ENCODE measurements around the gene ECHDC3.
"Not testable (repeated sequence)": the region's sequence is repeated elsewhere in the genome, so short reads cannot be mapped to it uniquely, and the experiment has no call there.

The ECHDC3 gene, protein sequence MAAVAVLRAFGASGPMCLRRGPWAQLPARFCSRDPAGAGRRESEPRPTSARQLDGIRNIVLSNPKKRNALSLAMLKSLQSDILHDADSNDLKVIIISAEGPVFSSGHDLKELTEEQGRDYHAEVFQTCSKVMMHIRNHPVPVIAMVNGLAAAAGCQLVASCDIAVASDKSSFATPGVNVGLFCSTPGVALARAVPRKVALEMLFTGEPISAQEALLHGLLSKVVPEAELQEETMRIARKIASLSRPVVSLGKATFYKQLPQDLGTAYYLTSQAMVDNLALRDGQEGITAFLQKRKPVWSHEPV

DNA sequence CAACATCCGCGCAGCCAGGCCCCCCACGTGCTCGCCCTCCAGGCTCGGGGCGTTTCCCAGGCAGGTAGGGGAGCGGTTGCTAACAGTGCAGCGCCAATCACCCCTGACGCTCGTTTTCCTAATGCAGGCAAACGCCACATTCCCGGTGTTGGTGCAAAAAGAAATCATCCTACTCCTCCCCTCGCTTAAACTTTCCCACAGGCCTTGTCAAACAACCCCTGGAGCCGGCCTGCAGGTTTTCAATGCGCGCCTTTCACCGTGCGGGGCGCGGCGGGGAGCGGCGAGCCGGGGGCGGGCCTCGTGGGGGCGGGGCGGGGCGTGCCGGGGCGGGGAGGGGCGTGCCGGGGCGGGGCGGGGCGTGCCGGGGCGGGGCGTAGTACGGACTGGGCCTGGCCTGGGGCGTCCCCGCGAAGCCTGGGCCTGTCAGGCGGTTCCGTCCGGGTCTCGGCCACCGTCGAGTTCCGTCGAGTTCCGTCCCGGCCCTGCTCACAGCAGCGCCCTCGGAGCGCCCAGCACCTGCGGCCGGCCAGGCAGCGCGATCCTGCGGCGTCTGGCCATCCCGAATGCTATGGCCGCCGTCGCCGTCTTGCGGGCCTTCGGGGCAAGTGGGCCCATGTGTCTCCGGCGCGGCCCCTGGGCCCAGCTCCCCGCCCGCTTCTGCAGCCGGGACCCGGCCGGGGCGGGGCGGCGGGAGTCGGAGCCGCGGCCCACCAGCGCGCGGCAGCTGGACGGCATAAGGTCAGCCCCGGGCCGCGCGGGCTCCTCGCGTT lies at the start of gene ECHDC3:
ECHDC3 (plus strand) TSS at position 374 of the 770 bp plus-strand sequence; CDS start at position 569, 195 bp downstream.
- peak; percentile 37 for DNase-seq (ENCODE audit: low read depth)

DNA sequence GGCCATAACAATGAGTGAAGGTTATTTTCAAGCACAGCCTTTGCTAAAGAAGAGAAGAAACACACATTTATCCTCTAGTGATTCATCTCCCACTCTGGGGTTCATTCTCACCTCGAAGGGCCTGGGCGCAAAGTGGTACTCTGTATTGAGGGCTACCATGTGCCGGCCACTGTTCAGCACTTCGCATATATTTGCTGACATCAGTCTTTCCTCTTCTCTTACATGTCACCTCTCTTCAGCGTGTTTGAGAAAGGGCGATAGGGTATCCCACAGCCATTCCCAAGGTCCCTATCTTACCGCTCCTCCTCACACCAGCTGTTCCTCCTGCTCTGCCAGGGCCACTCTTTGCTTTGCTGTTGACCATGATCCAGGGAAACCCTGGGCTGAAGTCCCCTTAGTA lies 48.8 kb upstream of the ECHDC3 start:
- no peak for DNase-seq (ENCODE audit: low read depth)

DNA sequence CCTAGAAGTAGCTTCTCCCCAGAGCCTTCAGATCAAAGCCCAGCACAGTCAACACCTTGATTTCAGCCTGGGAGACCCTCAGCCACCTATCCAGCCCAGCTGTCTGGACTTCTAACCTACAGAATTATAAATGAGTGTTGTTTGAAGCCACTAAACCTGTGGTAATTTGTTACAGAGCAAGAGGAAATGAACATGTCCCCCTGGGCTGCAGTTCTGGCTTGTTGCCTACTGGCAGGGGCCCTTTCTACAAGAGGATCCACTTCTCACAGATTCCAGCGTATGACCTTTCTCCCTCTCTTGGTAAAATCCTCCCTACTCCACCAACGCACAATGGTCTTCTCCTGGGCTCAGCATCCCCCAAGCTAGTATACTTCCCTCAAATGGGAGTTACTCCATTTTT lies 46.4 kb upstream of the ECHDC3 start:
- DNase-seq (ENCODE audit: low read depth): no peak

DNA sequence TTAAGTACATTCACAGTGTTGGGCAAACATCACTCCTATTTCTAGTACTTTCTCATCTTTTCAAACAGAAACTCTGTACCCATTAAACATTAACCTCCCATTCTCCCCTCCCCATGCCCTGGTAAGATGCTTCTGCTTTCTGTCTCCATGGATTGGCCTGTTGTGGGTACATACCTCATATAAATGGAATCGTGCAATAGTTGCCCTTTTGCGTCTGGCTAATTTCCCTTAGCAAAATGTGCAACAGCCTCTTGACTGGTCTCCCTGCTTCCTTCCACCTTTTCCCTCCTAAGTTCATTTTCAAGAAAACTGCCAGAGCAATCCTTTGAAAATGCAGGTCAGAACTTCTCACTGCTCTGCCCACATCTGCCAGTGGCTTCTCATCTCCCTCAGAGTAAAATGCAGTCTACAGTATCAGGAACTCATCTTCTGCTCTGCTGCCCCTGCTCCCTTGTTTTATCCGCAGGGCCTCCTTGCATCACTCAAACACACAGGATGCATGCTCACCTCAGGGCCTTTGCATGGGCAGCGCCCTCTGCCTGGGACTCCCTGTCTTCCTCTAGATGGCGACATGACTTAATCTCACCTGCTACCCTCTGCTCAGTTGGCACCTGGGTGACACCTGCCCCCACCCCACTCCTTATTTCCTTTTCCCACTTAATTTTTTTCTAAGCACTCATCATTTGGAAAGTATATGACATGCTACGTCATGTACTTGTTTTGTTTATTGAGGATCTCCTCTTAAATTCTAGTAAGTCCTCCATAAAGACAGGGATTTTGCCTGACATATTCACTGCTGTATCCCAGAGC lies 44.3 kb upstream of the ECHDC3 start:
- DNase-seq (ENCODE audit: low read depth): no peak

DNA sequence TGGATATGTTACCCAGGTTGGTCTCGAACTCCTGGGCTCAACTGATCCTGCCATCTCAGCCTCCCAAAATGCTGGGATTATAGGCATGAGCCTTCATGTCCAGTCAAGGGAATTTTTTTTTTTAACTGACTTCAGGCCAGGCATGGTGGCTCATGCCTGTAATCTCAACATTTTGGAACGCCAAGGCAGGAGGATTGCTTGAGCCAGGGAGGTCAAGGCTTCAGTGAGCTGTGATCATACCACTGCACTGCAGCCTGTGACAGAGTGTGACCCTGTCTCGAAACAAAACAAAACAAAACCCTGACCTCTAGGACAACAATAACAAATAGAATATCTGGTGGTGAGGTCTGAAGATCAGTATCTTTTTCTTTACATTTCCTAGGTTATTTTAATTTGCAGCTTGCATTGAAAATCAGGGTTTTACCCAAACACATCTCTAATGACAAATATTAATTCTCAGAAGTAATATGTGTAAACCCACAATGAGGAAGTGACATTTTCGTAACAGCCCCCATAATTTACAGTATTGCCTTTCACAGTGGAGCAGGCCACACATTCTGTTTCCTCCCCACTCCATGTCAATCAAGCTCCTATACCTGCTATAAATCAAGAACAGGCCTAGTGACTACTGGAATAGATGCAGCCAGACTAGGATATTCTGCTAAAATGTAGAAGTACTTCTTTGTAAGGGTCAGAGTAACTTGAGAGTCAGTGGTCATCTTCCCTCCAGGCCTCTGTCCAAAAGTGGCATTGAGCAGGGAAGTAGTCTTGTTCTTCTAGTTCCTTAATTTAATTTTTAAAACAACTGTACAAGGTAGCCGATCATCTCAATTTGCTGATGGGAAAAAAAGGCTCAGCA lies 43.3 kb upstream of the ECHDC3 start:
- no peak for DNase-seq (ENCODE audit: low read depth)

DNA sequence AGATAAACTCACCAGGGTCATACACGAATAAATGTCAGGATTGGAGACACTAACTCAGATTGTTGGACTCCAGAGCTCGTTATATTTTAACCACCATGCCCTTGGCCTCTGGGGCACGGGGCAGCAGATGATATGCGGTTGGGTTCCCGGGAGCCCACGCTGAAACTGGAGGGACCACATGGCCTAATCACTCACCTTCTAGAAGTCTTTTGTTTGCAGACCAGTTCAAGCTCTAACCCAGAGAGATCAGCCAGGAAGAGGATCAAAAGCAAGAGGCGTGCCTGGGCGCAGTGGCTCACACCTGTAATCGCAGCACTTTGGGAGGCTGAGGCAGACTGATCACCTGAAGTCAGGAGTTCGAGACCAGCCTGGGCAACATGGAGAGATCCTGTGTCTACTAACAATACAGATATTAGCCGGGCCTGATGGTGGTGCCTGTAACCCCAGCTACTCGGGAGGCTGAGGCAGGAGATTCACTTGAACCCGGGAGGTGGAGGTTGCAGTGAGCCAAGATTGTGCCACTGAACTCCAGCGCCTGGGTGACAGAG lies 42.6 kb upstream of the ECHDC3 start:
- DNase-seq (ENCODE audit: low read depth): no peak

DNA sequence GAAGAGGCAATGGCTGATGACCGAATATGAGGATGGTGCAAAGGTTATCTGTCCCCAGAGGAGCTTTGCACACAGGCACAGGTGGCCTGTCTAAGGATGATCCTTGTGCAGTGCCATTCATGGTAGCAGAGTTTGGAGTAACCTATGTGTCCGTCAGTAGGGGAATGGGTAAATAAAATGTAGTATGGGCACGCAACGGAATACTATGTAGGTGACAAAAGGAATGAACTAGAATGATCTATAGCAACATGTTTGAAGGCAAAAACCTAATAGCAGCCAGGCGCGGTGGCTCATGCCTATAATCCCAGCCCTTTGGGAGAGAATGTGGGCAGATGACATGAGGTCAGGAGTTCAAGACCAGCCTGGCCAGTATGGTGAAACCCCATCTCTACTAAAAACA lies 41.6 kb upstream of the ECHDC3 start:
- DNase-seq (ENCODE audit: low read depth): no peak

DNA sequence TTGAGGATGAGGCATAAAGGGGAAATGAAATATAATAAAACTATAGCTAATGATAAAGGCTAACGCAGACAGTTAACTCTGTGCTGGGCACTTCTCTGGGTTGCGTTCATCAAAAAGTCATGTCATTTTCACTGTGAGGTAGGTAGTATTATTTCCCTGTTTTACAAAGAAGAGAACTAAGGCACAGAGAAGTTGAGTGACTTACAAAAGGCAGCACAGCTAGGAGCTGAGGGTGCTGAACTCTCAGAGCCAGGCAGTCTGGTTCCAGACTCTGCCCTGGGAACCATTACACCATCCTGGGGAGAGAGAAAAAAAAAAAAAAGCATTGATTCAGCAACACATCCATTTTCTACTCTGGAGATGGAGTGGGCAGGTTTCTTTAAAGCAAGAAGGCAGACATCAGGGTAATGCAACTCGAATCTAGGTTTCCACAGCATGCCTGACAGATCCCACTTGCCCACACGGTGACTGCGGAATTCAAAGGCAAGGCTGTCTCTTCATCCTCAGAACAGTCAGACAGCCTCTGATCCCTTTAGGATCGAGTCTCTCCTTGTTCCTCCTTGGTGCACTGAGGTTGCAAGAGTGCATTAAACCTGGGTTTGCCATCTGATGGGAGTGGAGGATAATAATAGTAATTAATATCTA lies 40.6 kb upstream of the ECHDC3 start:
- no peak for DNase-seq (ENCODE audit: low read depth)

DNA sequence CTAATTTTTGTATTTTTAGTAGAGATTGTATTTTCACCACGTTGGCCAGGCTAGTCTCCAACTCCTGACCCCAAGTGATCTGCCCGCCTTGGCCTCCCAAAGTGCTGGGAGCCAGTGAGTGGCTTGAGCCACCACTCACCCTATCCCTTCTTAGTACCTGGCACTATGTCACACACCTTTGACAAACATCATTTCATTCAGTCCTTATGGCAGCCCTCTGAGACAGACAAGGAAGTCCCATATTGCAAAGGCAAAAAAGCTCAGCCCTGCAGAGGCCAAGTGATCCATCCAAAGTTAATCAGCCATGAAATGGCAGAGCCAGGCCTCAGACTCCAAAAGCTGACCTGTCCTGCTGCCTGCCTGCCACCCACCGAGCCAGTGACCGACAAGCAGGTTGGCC lies 39.9 kb upstream of the ECHDC3 start:
- DNase-seq (ENCODE audit: low read depth): no peak

DNA sequence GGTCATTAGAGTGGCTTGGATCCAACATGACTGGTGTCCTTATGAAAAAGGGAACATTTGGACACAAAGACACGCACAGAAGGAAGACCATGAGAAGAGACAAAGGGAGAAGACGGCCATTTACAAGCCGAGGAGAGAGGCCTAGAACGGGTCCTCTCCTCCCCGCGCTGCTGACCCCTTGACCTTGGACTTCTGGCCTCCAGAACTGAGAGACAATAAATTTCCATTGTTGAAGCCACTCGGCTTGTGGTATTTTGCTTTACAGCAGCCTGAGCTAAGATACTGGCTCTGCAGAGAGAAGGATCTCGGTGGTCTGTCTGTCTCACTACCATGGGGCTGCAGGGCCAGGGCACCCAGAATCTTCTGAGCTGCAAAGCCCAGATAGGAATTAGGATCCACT lies 38.1 kb upstream of the ECHDC3 start:
- no peak for DNase-seq (ENCODE audit: low read depth)

DNA sequence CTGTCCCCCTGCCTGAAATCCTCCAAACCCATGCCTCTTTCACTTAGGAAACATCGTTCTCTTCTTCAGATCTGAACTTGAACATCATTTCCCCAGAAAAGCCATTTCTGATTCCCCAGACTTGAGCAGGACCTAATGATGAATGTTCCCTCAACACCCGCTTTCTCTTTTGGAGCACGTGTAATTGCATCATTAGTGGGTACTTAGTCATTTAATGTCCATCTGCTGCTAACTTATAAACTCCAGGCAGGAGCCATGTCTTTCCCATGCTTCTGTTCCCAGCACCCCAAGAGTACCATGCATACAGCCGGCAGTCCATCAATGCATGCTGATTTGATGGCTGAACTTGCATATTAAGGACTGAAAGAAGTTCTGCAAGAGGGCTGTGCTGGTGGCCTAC lies 36.5 kb upstream of the ECHDC3 start:
- no peak for DNase-seq (ENCODE audit: low read depth)

DNA sequence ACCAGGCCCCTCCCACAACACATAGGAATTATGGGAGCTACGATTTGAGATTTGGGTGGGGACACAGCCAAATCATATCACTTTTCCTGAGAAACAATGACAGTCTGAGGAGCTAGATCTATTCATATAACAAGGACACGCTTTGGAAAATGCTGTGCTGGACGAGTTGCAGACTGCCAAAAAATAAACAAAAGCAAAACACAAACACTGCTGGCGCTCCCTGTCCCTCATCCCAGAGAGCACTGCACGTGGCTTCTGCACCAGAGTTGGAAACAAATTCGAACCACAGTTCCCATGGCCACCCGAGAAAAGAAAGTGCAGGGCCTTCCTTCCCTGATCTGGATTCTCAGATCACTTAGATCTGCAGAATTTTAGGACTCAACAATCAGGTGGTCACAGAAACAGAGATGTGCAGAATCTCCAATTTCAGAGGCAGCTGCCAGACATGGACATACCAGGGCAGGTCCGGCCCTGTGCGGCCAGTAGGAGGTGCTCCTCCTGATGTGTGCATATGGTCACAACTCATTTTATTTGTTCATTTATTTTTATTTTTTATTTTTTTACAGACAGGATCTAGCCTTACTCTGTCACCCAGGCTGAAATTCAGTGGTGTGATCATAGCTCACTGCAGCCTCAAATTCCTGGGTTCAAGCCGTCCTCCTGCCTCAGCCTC lies 35.2 kb upstream of the ECHDC3 start:
- DNase-seq (ENCODE audit: low read depth): no peak

DNA sequence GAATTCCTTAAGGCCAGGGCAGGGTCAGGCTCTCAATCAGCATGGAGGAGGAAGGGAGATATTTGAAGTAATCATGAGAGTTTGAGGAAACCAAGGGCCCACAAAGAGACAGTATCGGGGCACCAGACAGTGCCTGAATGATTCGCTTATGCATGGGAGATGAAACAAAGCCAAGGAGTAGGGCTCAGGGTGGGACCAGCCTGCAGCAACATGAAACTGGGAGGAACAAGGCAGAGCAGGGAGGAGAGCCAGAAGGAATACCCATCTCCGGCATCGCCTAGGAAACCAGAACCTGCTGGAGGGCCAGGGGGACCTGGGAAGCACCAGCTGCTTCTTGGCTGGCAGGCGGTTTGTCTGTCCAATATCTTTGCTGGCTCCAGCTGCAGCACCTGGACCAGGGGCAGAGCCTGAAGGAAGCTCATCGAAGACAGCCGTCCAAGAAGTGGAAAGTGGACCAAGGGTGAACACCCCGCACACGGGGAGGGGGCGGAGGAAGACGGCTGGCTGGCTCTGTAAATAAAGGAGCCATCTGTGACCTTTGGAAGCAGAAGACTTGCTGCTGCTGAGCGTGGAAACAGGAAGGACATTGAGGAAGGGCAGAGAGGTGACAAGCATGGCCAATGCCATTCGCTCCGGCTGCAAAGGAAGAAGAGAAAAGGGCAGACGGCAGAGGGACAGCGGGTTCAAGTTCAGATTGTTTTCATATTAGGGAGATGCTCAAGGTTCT lies 34.4 kb upstream of the ECHDC3 start:
- no peak for DNase-seq (ENCODE audit: low read depth)

DNA sequence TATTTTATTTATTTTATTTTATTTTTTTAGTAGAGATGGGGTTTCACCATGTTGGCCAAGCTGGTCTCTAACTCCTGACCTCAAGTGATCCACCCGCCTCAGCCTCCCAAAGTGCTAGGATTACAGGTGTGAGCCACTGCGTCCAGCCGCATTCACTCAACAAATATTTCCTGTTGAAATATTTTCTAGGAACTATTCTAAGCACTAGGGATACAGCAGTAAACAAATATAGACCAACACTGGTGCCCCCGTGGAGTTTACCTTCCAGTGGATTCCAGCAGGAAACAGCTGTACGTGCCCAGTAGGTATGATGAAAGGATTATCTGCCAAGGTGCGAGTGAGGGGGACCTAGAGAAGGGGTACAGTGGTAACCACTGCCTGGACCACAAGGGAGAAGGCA lies 33.4 kb upstream of the ECHDC3 start:
- not testable (repeated sequence) for DNase-seq (ENCODE audit: low read depth)

DNA sequence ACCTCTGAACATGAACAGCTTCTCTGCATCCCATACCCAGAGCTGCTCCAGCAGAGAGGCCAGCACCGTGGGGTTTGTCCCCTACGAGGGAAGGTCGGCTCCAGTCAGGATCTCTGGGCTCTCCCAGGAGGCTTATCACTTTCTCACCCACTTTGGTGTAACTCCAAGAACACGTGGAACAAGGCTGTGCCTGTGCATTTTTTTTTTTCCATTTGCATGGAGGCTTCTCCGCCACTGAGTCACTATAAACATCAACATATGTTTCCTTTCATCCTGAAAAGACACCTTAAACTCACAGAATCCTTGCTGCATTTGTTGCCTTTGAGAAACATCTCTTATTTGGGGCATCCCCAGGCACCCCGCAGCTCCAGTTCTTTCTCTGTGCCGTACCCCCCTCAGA lies 29.4 kb upstream of the ECHDC3 start:
- DNase-seq (ENCODE audit: low read depth): no peak

DNA sequence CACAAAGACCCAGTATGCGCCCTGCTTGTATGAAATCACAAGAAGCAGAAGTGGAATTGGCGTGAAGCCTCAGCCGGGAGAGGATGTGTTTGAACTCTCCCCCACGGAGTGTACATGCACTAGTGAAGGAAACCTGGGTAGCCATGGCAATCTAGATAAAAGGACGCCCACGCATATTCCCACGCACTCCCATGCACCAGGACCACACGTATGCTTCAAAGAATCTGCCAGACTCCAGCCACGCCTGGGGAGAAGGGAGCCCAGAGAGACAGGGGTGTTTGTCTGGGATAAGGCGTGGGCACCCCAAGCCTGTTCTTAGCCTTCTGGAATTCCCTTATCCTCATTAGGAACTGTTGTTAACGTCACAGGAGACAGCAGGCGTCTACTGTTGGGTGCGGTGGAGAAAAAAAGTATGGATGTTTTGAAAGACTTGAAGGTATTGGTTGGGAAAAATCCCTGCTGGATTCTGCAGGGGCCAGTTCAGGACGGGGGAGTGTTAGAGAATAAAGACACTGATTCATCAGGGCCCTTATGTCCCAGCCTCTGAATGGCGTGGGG lies 28.9 kb upstream of the ECHDC3 start:
- no peak for DNase-seq (ENCODE audit: low read depth)

DNA sequence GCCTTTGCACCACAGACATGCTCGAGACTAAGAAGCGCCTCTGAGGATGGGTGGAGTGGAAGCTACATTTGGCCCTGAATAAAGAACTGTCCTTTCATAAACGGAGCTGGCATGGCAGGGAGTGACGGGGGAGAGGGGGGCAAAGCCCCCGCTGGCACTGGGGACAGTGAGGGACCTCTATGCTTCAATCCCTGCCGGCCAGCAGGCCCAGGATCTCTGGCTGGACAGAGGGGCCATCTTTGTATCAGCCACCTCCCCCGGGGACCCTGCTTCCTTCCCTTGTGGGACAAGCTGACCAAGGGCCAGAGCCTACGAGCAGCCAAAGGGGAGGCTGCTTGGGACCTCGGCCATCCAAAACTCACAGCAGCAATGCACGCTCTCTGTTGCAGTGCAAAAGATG lies 28.2 kb upstream of the ECHDC3 start:
- no peak for DNase-seq (ENCODE audit: low read depth)

DNA sequence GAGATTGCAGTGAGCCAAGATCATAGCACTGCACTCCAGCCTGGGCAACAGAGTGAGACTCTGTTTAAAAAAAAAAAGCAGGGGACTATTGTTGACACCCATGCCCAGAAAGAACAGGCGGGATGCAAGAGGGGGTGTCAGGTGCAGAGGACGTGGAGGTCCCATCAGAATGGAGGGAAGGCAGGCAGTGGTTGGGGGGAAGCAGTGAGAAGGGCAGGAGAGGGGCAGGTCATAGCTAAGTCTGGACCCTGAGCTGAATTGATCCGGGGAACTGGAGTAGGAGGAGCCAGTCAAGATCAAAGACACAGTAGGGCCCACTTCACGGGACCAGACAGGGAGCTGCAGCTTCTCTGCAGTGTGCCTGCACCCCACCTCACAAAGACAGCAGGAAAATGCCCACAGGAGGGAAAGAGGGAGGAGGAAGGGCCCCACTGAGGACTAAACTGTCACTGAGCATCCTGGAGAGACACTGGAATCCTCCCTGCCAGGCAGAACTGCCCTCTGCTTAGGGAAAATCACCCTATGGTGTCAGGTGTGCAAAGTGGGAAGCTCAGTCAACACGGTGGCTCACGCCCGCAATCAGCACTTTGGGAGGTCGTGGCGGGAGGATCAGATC lies 27.3 kb upstream of the ECHDC3 start:
- no peak for DNase-seq (ENCODE audit: low read depth)

Data from activated T-cell treated with anti-CD3 and anti-CD28 coated beads for 24 hours (primary cell).